Stimulated activated CD8-positive, alpha-beta memory T cell treated with anti-CD3 and anti-CD28 coated beads, Interleukin-7, amount 100 ng/mL, for 1 hour (primary cell): ENCODE data around the gene PTPRJ.

Experiments used
- DNase-seq, 2 donors: peaks; one replicate each; pipeline ENCODE4 v3.0.0-alpha.2; 2020; ENCODE audit warnings: low read depth in 2 of 2

Gene PTPRJ

GRCh38 chr11:48066881-48067800 lies 86.8 kb downstream of the PTPRJ start:
- no peak for DNase-seq

- DNase-seq, result no peak
Measured at GRCh38 chr11:48073031-48073861, 92.9 kb downstream of the PTPRJ start.

GRCh38 chr11:48074425-48075181 lies 94.2 kb downstream of the PTPRJ start:
- DNase-seq, result no peak

- DNase-seq, result no peak
Measured at GRCh38 chr11:48075637-48076036, 95.3 kb downstream of the PTPRJ start.

DNA sequence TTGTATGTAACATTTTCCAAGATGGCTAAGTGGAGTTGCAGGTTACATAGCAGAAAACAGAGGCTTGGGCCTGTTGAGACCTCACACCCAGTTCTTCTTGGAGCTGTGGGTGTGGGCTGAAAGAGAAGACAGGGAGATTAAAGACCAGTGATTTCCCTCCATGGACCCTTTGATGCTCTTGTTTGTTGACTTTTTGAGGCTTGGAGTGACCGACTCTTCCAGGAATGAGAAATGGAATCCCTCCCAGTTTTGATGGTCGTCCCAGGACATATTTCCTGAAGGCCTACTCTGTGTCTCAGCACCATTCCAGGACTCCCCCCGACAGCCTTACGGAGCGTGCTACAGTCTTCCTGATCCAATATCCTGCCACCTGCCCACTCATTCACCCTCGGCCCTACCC lies 96.9 kb downstream of the PTPRJ start:
- no peak for DNase-seq

DNA sequence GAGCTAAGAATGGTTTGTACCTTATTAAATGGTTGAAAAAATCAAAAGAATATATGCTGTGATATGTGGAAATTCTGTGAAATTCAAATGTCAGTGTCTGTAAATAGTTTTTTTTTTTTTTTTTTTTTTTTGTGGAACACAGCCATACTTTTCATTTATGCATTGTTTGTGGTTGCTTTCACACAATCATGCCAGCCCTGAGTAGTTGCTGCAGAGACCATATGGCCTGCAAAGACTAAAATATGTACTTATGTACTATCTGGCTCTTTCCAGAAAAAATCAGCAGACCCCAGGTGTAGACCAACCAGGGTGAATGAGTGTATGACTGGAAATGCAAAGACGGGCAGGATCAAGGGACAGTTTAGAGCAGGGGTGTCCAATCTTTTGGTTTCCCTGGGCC lies 98.3 kb downstream of the PTPRJ start:
- no peak for DNase-seq

DNA sequence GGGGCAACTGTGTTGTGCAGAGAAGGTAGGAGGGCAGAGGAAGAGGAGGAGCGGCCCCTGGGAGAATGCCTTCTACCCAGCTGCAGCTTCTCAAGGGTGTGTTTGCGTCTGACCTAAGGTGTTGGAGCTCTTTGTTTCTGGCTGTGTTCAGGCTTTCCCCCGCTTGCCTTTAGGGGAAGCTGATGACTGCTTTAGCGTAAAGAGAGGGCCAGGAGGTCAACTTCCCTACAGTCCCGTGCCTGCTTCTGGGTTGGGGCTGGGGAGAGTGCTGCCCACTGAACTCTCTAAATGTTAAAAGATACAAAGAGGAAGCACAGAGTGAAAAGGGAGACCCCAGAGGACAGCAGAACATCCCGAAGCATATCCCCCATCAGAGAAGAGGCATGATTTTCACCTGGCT lies 99.2 kb downstream of the PTPRJ start:
- DNase-seq, result no peak

- no peak for DNase-seq
Measured at GRCh38 chr11:48080301-48080861, 100.0 kb downstream of the PTPRJ start.

DNA sequence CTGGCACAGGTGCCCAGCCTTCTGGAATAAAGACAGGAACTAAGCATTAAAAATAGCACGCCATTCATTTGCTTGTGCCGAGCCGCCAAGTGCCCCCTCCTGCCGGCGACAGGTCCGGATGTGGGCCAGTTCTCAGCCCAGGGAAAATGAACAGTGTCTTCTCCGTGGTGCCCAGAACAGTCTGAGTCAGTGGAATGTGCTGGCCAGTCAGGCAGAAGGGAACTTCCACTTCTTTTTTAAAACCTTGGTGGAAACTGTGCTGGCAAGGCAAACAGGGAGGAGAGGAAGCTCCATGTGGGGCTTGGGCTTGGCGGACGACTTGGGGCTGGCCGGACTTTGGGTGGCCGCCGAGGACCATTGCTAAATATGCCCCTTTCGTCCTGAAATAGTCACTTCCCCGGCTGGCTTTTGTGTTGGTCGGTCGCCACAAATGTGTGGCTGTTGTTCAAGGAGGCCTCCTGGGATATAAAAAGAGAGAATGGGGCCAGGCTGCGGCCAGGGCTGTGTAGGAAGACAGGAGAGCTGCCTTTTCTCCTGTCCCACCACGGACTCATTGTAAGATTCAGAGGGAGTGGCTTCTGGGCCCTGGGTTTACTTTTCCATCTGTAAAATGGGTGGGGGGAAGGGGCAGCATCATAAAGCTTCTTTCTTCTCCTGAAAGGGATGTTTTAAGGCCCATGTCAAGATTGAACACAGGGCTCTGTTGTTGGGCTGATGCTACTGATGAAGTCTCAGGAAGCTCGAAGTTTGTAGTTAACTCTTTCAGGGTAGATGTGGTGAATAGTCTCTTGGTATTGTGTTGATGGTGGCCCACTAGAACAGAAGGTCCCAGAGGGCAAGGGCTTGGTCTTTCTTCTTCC lies 101.0 kb downstream of the PTPRJ start:
- DNase-seq, result no peak

GRCh38 chr11:48082771-48083170 lies 102.4 kb downstream of the PTPRJ start:
- no peak for DNase-seq

DNA sequence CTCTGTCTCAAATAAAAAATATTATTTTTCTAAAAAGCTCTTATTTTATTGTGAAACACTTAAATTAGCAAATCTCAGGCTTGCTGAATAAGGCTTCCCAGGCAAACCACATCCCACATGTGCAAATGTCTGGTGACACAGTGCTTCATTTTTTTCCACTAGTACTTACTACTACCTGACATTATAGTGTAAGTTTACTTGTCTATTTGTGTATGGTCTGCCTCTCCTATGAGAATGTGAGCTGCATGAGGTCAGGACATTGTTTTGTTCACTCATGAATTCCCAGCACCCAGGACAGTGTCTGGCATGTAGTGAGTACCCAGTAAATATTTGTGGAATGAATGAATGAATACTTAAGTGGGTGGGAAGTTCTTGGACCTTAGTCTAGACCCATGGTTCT lies 103.1 kb downstream of the PTPRJ start:
- DNase-seq, result no peak

- DNase-seq, result no peak
Measured at GRCh38 chr11:48085688-48086087, 105.3 kb downstream of the PTPRJ start.

DNA sequence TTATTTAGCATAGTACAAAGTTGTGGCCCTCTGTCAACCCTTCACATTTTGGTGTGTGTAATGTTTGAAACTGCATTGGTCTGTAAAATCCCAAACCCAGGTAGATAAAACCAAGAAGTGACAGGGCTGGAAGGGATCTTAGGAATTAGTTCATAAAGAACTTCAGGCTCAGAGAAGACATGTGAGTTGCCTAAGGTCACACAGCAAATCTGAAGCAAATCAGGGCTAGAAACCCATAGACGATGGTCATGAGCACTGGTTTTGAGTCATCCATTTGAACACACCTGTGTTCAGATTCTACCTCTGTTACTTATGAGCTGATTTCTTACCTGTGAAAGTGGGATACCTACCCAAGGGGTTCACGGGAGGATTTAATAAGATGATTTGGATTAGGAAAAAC lies 107.1 kb downstream of the PTPRJ start:
- no peak for DNase-seq

DNA sequence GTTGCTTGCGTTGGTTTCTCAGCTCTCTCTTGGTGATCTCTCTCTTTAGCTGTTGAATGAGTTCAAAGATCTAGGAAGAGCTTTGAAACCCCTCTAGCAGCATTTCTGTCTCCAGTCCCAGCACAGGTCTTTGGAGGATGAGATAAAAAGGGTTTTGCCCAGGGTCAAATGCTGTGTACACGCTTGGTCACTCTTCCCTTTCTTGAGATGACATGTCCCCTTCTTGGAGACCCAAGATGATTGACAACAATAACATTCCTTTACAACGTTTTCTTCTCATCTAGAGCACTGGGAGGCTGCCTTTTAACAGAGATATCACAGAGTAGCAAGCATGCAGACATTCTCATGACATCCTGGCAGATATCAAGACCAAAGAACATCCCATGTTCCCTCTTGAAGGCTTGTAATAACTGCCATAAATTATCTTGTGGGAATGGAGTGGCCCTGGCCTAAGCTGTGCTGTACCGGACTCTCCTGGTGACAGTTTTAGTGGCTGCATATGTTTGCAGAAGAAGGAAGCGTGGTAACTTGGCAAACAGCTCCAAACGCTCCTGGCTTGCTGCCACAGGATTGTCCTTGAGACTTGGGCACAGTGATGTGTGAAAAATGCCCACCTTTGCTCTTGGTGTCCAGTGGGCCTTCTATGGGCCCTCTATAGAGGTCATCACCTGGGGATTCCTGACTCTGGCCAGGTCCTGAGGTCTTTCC lies 107.8 kb downstream of the PTPRJ start:
- no peak for DNase-seq

- no peak for DNase-seq
Measured at GRCh38 chr11:48088682-48089050, 108.3 kb downstream of the PTPRJ start.

DNA sequence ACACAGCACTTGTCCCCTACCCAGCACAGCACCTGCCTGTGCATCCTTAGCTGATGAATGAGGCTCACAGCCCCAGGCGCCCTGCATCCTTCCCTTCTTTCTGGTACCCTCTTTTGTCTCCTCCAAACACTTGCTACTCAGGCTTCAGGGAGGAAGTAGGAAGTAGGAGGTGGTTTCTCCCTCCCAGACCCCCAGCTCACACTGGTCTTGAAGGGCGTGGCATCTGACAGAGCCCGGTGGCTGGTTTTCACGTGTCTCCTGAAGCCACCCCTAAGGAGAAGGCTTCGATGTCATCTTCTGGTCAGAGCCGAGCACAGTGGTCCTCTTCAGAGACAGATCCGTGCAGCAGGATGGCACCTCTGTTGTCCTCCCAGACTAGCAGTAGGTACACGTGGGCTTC lies 109.8 kb downstream of the PTPRJ start:
- DNase-seq, result no peak

GRCh38 chr11:48091426-48092102 lies 111.2 kb downstream of the PTPRJ start:
- DNase-seq, result no peak

DNA sequence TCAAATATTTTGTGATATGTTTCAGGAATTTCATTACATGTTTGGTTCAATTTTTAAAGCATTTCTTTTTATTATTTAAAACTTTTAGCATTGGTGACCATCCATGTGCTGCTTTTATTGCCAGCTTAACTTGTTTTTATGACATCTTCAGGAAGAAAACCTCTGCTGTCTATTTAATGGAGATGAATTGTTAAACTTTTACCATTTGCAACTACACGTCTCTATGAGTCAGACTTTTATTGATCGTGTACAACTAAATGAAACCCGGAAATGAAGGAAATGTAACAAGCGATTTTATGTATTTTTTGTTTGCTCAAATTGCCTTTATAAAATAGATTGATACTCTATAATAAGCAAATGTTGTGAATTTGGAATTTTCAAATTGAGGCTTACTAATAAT lies 113.0 kb downstream of the PTPRJ start:
- DNase-seq, result no peak

GRCh38 chr11:48093795-48094642 lies 113.7 kb downstream of the PTPRJ start:
- no peak for DNase-seq
